Suprapubic skin (tissue), 4 donors: Measurements from ENCODE around the gene ZBTB49. TPM values are rescaled to one million over a fixed set of nuclear protein-coding genes. Genes with fewer than 3 reads are reported as not detected.

ENCODE experiments used
- DNase-seq, 2 donors: peaks; one replicate each; pipeline ENCODE4 v3.0.0-alpha.2; 2019; ENCODE audit warnings: low spot score in 2 of 2
- H3K27ac ChIP-seq: fragments of 200-600 bp; sonication (generic); one replicate; pipeline ENCODE4 v1.5.1; 2019
- H3K27me3 ChIP-seq: fragments of 200-600 bp; sonication (generic); one replicate; pipeline ENCODE4 v1.5.1; 2019
- H3K36me3 ChIP-seq: fragments of 200-600 bp; sonication (generic); one replicate; pipeline ENCODE4 v1.5.1; 2019
- H3K4me1 ChIP-seq: fragments of 200-600 bp; sonication (generic); one replicate; pipeline ENCODE4 v1.5.1; 2019
- H3K4me3 ChIP-seq: fragments of 200-600 bp; sonication (generic); one replicate; pipeline ENCODE4 v1.5.1; 2019; ENCODE audit warnings: mild to moderate bottlenecking
- H3K9me3 ChIP-seq: fragments of 200-600 bp; sonication (generic); one replicate; pipeline ENCODE4 v1.5.1; 2019
- EP300 ChIP-seq: sonication (generic); formaldehyde crosslinking; IDR thresholded peaks from one replicate; pipeline ENCODE4 v1.6.1; 2017; ENCODE audit warnings: antibody characterized with exemption
- POLR2A ChIP-seq, 2 donors: fragments of 450-650 bp; IDR thresholded peaks; one replicate each; pipeline ENCODE4 v1.6.1; 2017; ENCODE audit warnings: antibody characterized with exemption in 2 of 2, mild to moderate bottlenecking in 2 of 2, moderate library complexity in 2 of 2
- POLR2AphosphoS5 ChIP-seq, 3 donors: sonication (generic); formaldehyde crosslinking; IDR thresholded peaks; one replicate each; pipeline ENCODE4 v1.6.1; 2017; ENCODE audit warnings: antibody characterized with exemption in 3 of 3
- WGBS: methylation state at CpG from one replicate; pipeline ENCODE4 v1.1.5; 2018; 5-methylcytosine and 5-hydroxymethylcytosine counted together
- total RNA-seq, 4 donors: library from RNA; depleted of rRNA; stranded (reverse); fragments of >200 nt; gene quantifications; one replicate each; pipeline ENCODE4 v1.1.0, GENCODE V29; 2016
- TF ChIP-seq, protein P1 (sequence below), 2 donors: fragments of 200-600 bp in 1 of 2; fragments of 450-650 bp in 1 of 2; sonication (generic) in 1 of 2; IDR thresholded peaks; one replicate each; pipeline ENCODE4 v1.5.1; 2016 to 2019; ENCODE audit warnings: antibody characterized with exemption in 2 of 2, mild to moderate bottlenecking in 1 of 2, moderate library complexity in 1 of 2

The ZBTB49 gene
- total RNA-seq, 4 donors from 2014 or later, result 3.6 to 11.2 (median 7.1) TPM

- TF ChIP-seq POLR2A (IDR thresholded peaks at IDR 0.05) (no peak), POLR2AphosphoS5 (IDR thresholded peaks at IDR 0.05) (no peak), EP300 (no peak)
- TF ChIP-seq, protein P1, sequence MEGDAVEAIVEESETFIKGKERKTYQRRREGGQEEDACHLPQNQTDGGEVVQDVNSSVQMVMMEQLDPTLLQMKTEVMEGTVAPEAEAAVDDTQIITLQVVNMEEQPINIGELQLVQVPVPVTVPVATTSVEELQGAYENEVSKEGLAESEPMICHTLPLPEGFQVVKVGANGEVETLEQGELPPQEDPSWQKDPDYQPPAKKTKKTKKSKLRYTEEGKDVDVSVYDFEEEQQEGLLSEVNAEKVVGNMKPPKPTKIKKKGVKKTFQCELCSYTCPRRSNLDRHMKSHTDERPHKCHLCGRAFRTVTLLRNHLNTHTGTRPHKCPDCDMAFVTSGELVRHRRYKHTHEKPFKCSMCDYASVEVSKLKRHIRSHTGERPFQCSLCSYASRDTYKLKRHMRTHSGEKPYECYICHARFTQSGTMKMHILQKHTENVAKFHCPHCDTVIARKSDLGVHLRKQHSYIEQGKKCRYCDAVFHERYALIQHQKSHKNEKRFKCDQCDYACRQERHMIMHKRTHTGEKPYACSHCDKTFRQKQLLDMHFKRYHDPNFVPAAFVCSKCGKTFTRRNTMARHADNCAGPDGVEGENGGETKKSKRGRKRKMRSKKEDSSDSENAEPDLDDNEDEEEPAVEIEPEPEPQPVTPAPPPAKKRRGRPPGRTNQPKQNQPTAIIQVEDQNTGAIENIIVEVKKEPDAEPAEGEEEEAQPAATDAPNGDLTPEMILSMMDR (IDR thresholded peaks at IDR 0.05), result no peak
- peak in 1 of 2 donors; percentile 24 for DNase-seq
- 19% methylated on average over 3 of the region's 3 CpGs for WGBS
- H3K9me3 ChIP-seq, result no peaks in the 10 kb centered on the region
- peak overlapping the region; percentile 96 for H3K4me3 ChIP-seq
- no peaks in the 10 kb centered on the region for H3K27me3 ChIP-seq
- peaks cover 27% of the 10 kb centered on the region for H3K4me1 ChIP-seq
- H3K36me3 ChIP-seq, result peaks cover 20% of the 10 kb centered on the region
- no peak overlapping the region for H3K27ac ChIP-seq
These were observed 996 bp upstream of the ZBTB49 start for GRCh38 chr4:4289055-4289454.

DNA sequence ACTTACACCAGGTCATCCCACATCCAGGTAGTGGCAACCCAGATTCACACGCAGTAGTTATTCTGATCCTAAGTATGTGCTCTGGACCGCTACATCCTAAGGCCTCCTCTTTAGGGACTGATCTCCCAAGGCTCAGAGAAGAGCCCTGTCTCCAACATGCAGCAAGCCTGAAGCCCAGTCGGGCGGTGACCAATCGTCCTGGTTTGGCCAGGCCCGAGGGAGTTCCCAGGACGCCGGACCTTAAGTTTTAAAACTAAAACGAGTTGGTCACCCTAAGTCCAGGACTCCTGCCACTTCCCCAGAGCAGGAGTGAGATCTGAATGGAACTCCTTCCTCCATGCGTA lies 482 bp upstream of the ZBTB49 start:
- peak overlapping the region; percentile 67 for H3K27ac ChIP-seq
- H3K4me1 ChIP-seq, result peaks cover 27% of the 10 kb centered on the region
- no peak for TF ChIP-seq POLR2AphosphoS5 (IDR thresholded peaks at IDR 0.05)
- H3K9me3 ChIP-seq, result no peaks in the 10 kb centered on the region
- H3K4me3 ChIP-seq, result peak overlapping the region; percentile 96
- WGBS, result 0% methylated on average over 4 of the region's 10 CpGs
- H3K27me3 ChIP-seq, result no peaks in the 10 kb centered on the region
- DNase-seq, result no peak
- H3K36me3 ChIP-seq, result peaks cover 16% of the 10 kb centered on the region

GRCh38 chr4:4293279-4293678 lies 3.2 kb downstream of the ZBTB49 start:
- DNase-seq, result peak in 1 of 2 donors; percentile 3
- Histone ChIP-seq H3K36me3 (no peaks in the 10 kb centered on the region), H3K4me1 (peaks cover 23% of the 10 kb centered on the region), H3K27me3 (no peaks in the 10 kb centered on the region), H3K9me3 (no peaks in the 10 kb centered on the region), H3K27ac (no peak overlapping the region), H3K4me3 (no peak overlapping the region)
- TF ChIP-seq POLR2AphosphoS5 (IDR thresholded peaks at IDR 0.05), result no peak
- WGBS, result 93% methylated on average over 3 of the region's 3 CpGs

GRCh38 chr4:4296283-4296846 lies 6.3 kb downstream of the ZBTB49 start:
- peaks cover 2% of the 10 kb centered on the region for H3K4me1 ChIP-seq
- H3K9me3 ChIP-seq, result no peaks in the 10 kb centered on the region
- DNase-seq, result peak; percentile 11 to 18
- TF ChIP-seq POLR2AphosphoS5 (IDR thresholded peaks at IDR 0.05) (no peak), EP300 (no peak), POLR2A (IDR thresholded peaks at IDR 0.05) (no peak)
- TF ChIP-seq, protein P1 (IDR thresholded peaks at IDR 0.05), result no peak
- WGBS, result 88% methylated on average over 5 of the region's 5 CpGs
- no peak overlapping the region for H3K4me3 ChIP-seq
- H3K27ac ChIP-seq, result no peak overlapping the region
- peaks cover 8% of the 10 kb centered on the region for H3K36me3 ChIP-seq
- H3K27me3 ChIP-seq, result no peaks in the 10 kb centered on the region

DNA sequence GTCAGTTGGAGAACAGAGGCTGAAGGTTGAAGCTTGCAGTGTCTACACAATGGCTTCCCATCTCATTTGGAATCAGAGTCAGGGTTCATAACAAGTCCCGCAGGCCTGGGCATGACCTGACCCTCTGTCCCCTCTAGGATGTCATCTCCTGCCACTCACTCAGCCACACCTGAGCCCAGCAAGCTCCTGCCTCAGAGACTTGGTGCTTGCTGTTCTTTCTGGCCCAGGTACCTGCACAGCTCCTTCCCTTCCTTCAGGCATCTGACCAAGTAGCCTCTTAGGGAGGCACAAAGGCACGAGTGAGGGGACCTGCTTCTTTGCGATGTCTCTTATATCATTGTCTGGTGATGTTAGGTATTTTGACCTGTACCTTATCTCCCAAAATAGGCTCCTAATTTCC lies 9.0 kb downstream of the ZBTB49 start:
- DNase-seq, result peak in 1 of 2 donors; percentile 47
- TF ChIP-seq, protein P1 (IDR thresholded peaks at IDR 0.05), result no peak
- TF ChIP-seq EP300 (no peak), POLR2AphosphoS5 (IDR thresholded peaks at IDR 0.05) (no peak), POLR2A (IDR thresholded peaks at IDR 0.05) (no peak)
- no peak overlapping the region for H3K27ac ChIP-seq
- H3K36me3 ChIP-seq, result peaks cover 24% of the 10 kb centered on the region
- H3K4me3 ChIP-seq, result no peak overlapping the region
- 83% methylated on average over 3 of the region's 3 CpGs for WGBS
- H3K9me3 ChIP-seq, result no peaks in the 10 kb centered on the region
- H3K4me1 ChIP-seq, result no peaks in the 10 kb centered on the region
- no peaks in the 10 kb centered on the region for H3K27me3 ChIP-seq

DNA sequence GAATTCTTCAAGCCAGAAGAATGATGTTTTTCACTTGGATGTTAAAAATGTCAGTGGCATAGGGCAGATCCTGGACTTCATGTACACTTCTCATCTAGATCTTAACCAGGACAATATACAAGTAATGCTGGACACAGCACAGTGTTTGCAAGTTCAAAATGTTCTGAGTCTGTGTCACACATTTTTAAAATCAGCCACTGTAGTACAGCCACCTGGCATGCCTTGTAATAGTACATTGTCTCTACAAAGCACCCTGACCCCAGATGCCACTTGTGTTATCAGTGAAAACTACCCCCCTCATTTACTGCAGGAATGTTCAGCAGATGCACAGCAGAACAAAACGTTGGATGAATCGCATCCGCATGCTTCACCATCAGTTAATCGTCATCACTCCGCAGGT lies 11.9 kb downstream of the ZBTB49 start:
- Histone ChIP-seq H3K9me3 (no peaks in the 10 kb centered on the region), H3K36me3 (peaks cover 31% of the 10 kb centered on the region), H3K4me3 (no peak overlapping the region), H3K27me3 (no peaks in the 10 kb centered on the region), H3K4me1 (no peaks in the 10 kb centered on the region), H3K27ac (no peak overlapping the region)
- DNase-seq, result no peak
- 80% methylated on average over 5 of the region's 5 CpGs for WGBS
- TF ChIP-seq, protein P1 (IDR thresholded peaks at IDR 0.05), result no peak
- TF ChIP-seq POLR2A (IDR thresholded peaks at IDR 0.05) (no peak), EP300 (no peak), POLR2AphosphoS5 (IDR thresholded peaks at IDR 0.05) (no peak)
